Measurements from ENCODE around the gene DNAAF5. TPM values are rescaled to one million over a fixed set of nuclear protein-coding genes. Genes with fewer than 3 reads are reported as not detected.

DNAAF5 gene
- total and polyA plus RNA-seq, 9 of the 15 experiments (the other 6 are each of a cell fraction or from before 2014, with no cell fraction given): 3.1 to 69.7 (median 19.1) TPM

- peaks cover 79% of the 10 kb centered on the region; the same call in 2 of the 3 replicates for H3K36me3 ChIP-seq (ENCODE audit: control insufficient read depth, insufficient read depth, low read length)
- no peak for FAIRE-seq
- no peak for ATAC-seq
- POLR2A ChIA-PET: interaction anchor here (0.7 kb wide), 1 partner anchor 9 kb away, joined by 3 read pairs; no protein-coding TSS in a partner anchor
- no peaks in the 10 kb centered on the region for H3K9me3 ChIP-seq (replicated peaks; ENCODE audit: control insufficient read depth, insufficient read depth, low read depth, low read length)
- intact Hi-C loops (cut with micrococcal nuclease) (no loop called here), in situ Hi-C loops (cut with MboI) (no loop called here)
- no peak overlapping the region for H3K4me3 ChIP-seq
- peaks cover 0 to 22% of the 10 kb centered on the region in 2 experiments; a peak in 2 of 5 replicates for H3K4me1 ChIP-seq (replicated peaks in 1 of 2; ENCODE audit: control insufficient read depth in 2 of 2, insufficient read depth in 2 of 2, low read length in 2 of 2)
- CTCF ChIA-PET (ENCODE audit: low intra/inter-chr PET ratio): no interaction called here
- no peak overlapping the region for H3K4me2 ChIP-seq (ENCODE audit: insufficient read depth, low read length)
- no peaks in the 10 kb centered on the region for H3K9me1 ChIP-seq (ENCODE audit: control insufficient read depth, insufficient read depth, low read length)
- WGBS (ENCODE audit: insufficient coverage, low coverage, missing lambda C conversion rate): 91% methylated on average over 54 of the region's 65 CpGs
- BruUV-seq (replicated peaks): no TSS peak
- H4K20me1 ChIP-seq (replicated peaks; ENCODE audit: control insufficient read depth, insufficient read depth, low read length): no peaks in the 10 kb centered on the region
- no peaks in the 10 kb centered on the region for H3K79me2 ChIP-seq (ENCODE audit: control insufficient read depth, insufficient read depth, low read length)
- H3K9ac ChIP-seq (ENCODE audit: insufficient read depth in 1 of 2, low read depth in 2 of 2, low read length in 2 of 2): no peak overlapping the region; a peak in 1 of 4 replicates
- no peak for TF ChIP-seq NFIX (CRISPR knock-in tag; IDR thresholded peaks at IDR 0.05; ENCODE audit: low read depth)
- TF ChIP-seq PRMT5 (CRISPR knock-in tag; IDR thresholded peaks at IDR 0.05): no peak
- no peak for TF ChIP-seq ARID1B (IDR thresholded peaks at IDR 0.05)
- TF ChIP-seq ZNF778 (CRISPR knock-in tag; IDR thresholded peaks at IDR 0.05): no peak
- no peak for TF ChIP-seq GTF3C2 (IDR thresholded peaks at IDR 0.05; ENCODE audit: borderline replicate concordance, extremely low read depth, insufficient read length)
- peak; percentile 62; the same call in 1 of the 2 replicates for TF ChIP-seq POLR2G (IDR thresholded peaks at IDR 0.05; ENCODE audit: low read depth, low read length)
- no peak overlapping the region for H3K27ac ChIP-seq (ENCODE audit: extremely low read depth, low read depth, low read length)
- H2AFZ ChIP-seq (ENCODE audit: low read depth, low read length): no peak overlapping the region
- no peak for DNase-seq (ENCODE audit: extremely low read depth in 1 of 4, low spot score in 3 of 4)
- H3K27me3 ChIP-seq (ENCODE audit: control insufficient read depth in 2 of 2, insufficient read depth in 2 of 2, low read length in 2 of 2): no peaks in the 10 kb centered on the region
Observed at GRCh38 chr7:767941-768731, 41.6 kb downstream of the DNAAF5 start.

Data from K562 (cell line).